Skeletal muscle satellite cell (primary cell): ENCODE data around the gene NDUFAF8.

Experiments
- H3K27me3 ChIP-seq: 2 replicates; pipeline ENCODE4 v1.7.0; 2013; ENCODE audit warnings: low read length; ENCODE audit not compliant: control insufficient read depth, insufficient read depth
- H3K36me3 ChIP-seq: 2 replicates; pipeline ENCODE4 v1.7.0; 2013; ENCODE audit warnings: mild to moderate bottlenecking, control low read depth, low read length; ENCODE audit not compliant: insufficient read depth
- H3K4me1 ChIP-seq: 2 replicates; pipeline ENCODE4 v1.7.0; 2013; ENCODE audit warnings: low read length; ENCODE audit not compliant: control insufficient read depth, insufficient read depth
- H3K4me2 ChIP-seq: 2 replicates; pipeline ENCODE4 v1.7.0; 2013; ENCODE audit warnings: mild to moderate bottlenecking, low read length
- H3K4me3 ChIP-seq: 2 replicates; pipeline ENCODE4 v1.7.0; 2013; ENCODE audit warnings: low read length
- H3K9ac ChIP-seq: 2 replicates; pipeline ENCODE4 v1.7.0; 2013; ENCODE audit warnings: mild to moderate bottlenecking, low read depth, low read length, moderate library complexity
- H3K9me3 ChIP-seq: replicated peaks from 2 replicates; pipeline ENCODE4 v1.7.0; 2013; ENCODE audit warnings: mild to moderate bottlenecking, control low read depth, low read length

NDUFAF8 gene

DNA sequence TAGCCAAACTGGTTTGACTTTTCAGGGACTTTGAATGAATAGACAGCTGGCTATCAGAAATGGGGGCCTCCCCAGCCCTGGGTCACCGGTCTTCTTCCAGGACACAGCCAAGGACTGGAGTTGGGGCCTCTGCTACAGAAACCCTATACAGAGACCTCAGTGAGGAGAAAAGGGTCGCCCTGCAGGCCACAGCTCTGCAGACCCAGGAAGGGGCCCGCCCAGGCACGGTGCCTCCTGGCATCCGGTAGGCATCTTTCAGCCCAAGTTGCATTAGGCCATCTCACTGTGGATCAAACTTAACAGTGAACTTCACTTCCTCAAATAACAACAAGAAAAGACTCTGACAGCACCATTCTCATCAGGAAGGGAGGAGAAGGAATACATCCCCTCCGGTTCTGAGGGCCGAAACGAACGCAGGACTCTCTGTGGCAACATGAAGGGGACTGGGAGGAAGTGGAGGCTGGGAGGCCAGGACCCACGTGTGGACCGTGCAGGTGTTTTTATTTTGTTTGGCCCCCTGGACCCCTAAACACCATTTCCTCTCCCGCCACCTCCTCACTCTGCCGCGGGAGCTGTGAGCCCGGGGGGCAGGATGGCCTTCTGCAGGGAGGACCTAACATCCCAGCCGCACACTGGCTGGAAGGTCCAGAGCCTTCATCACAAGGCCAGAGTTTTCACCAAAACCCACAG, 48.8 kb downstream of the NDUFAF8 start:
- Histone ChIP-seq H3K4me2 (no peak overlapping the region), H3K4me3 (no peak overlapping the region), H3K4me1 (peaks cover 3% of the 10 kb centered on the region), H3K9me3 (no peaks in the 10 kb centered on the region), H3K27me3 (no peaks in the 10 kb centered on the region), H3K36me3 (peaks cover 27% of the 10 kb centered on the region), H3K9ac (no peak overlapping the region)

DNA sequence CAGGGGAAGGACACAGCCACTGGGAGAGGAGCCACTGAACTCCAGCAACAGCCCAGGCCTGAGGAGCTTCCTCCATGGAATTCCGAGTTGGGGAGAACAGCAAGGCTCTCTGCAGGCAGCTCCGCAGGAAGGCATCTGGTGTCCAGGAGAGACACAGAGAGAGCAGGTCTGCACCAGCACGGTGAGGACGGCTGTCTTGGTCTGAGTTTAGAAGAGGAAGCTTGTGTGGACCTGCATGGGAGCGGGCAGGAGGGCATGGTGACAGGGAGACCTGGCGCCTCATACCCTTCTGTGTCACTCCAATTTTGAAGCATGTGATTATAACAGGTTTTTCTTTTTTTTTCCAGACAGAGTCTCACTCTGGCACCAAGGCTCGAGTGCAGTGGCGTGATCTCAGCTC, 49.6 kb downstream of the NDUFAF8 start:
- Histone ChIP-seq H3K4me1 (peaks cover 9% of the 10 kb centered on the region), H3K4me3 (no peak overlapping the region), H3K27me3 (no peaks in the 10 kb centered on the region), H3K9ac (no peak overlapping the region), H3K36me3 (peaks cover 27% of the 10 kb centered on the region), H3K4me2 (no peak overlapping the region), H3K9me3 (no peaks in the 10 kb centered on the region)

DNA sequence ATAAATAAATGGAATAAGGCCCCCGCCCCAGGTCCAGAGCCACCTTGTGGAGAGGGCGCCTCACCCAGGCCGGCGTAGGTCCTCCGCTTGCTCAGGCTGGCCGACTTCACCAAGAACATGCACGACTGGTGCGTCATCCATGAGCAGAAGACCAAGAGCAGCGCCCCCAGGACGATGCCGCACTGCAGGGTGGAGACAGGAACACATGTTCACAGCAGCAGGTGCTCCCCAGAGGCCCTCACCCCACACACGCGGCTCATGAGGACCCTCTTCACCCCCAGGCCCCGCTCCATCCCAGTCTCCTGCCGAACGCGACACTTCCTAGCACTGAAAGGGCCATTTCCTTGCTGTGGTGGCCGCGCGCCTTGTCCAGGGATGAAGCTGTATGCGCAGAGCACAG, 50.5 kb downstream of the NDUFAF8 start:
- H3K4me2 ChIP-seq = no peak overlapping the region
- peaks cover 27% of the 10 kb centered on the region for H3K36me3 ChIP-seq
- no peaks in the 10 kb centered on the region for H3K9me3 ChIP-seq
- no peak overlapping the region for H3K4me3 ChIP-seq
- H3K4me1 ChIP-seq = peaks cover 16% of the 10 kb centered on the region
- no peak overlapping the region for H3K9ac ChIP-seq
- no peaks in the 10 kb centered on the region for H3K27me3 ChIP-seq

DNA sequence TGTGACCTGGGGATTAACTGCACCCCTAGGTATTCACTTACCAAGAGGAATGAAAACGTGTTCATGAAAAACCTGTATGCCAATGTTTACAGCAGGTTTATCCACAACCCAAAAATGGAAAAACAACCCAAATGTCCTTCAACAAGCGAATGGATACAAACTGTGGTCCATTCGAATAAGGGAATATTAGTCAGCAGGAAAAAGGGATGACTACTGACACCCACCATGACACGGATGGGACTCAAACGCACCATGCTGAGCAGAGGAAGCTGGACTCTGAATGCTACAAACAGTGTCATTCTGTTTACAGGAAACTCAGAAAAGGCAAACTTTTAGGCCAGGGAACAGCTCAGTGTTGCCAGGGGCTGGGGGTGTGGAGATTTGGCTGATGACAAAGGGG, 51.1 kb downstream of the NDUFAF8 start:
- Histone ChIP-seq H3K27me3 (no peaks in the 10 kb centered on the region), H3K9me3 (no peaks in the 10 kb centered on the region), H3K36me3 (peaks cover 27% of the 10 kb centered on the region), H3K4me1 (peaks cover 16% of the 10 kb centered on the region), H3K9ac (no peak overlapping the region), H3K4me3 (no peak overlapping the region), H3K4me2 (no peak overlapping the region)
